CD14-positive monocyte (primary cell): ENCODE results near the gene ACSS1. TPM values are rescaled to one million over a fixed set of nuclear protein-coding genes. Genes with fewer than 3 reads are reported as not detected.

Experiments used
- DNase-seq, 3 donors: peaks; one replicate each; pipeline ENCODE4 v3.0.0-alpha.2; 2011 to 2022
- H2AFZ ChIP-seq: 2 replicates; pipeline ENCODE4 v1.6.0; 2012; ENCODE audit warnings: mild to moderate bottlenecking, low read depth, low read length, inconsistent platforms; ENCODE audit not compliant: insufficient read depth, poor library complexity, severe bottlenecking
- H3K27ac ChIP-seq, 2 donors: 1 replicate in 1 of 2; 2 replicates in 1 of 2; pipeline ENCODE4 v1.5.1; 2012 to 2013; ENCODE audit warnings: low read length in 2 of 2, control low read depth in 1 of 2, inconsistent platforms in 1 of 2, low read depth in 1 of 2, mild to moderate bottlenecking in 1 of 2
- H3K27me3 ChIP-seq, 2 donors: one replicate each; pipeline versions ENCODE4 v1.6.0 to v1.6.1; 2011 to 2013; ENCODE audit warnings: low read length in 2 of 2; ENCODE audit not compliant: control insufficient read depth in 2 of 2, insufficient read depth in 2 of 2
- H3K36me3 ChIP-seq, 2 donors: replicated peaks in 1 of 2; 1 replicate in 1 of 2; 2 replicates in 1 of 2; pipeline versions ENCODE4 v1.5.1 to v1.6.1; 2012 to 2013; ENCODE audit warnings: low read length in 2 of 2, control low read depth in 1 of 2, inconsistent platforms in 1 of 2, mild to moderate bottlenecking in 1 of 2; ENCODE audit not compliant: insufficient read depth in 2 of 2, control insufficient read depth in 1 of 2
- H3K4me1 ChIP-seq, 2 donors: 1 replicate in 1 of 2; 2 replicates in 1 of 2; pipeline versions ENCODE4 v1.5.1 to v1.6.1; 2012 to 2013; ENCODE audit warnings: low read length in 2 of 2, control low read depth in 1 of 2, inconsistent platforms in 1 of 2, mild to moderate bottlenecking in 1 of 2, moderate library complexity in 1 of 2; ENCODE audit not compliant: insufficient read depth in 2 of 2, control insufficient read depth in 1 of 2
- H3K4me2 ChIP-seq: replicated peaks from 2 replicates; pipeline ENCODE3; 2012; ENCODE audit warnings: low read length, moderate library complexity, mild to moderate bottlenecking; ENCODE audit not compliant: poor library complexity, severe bottlenecking; ENCODE audit errors: extremely low read depth
- H3K4me3 ChIP-seq, 3 experiments: fragments of 200-600 bp in 1 of 3; sonication (generic) in 1 of 3; replicated peaks in 1 of 3; 1 replicate in 2 of 3; 2 replicates in 1 of 3; pipeline ENCODE4 v1.5.1; 2011 to 2013; ENCODE audit warnings: low read length in 3 of 3, mild to moderate bottlenecking in 3 of 3, control low read depth in 2 of 3, low read depth in 2 of 3, inconsistent platforms in 1 of 3, moderate library complexity in 1 of 3
- H3K79me2 ChIP-seq: 2 replicates; pipeline ENCODE4 v1.6.0; 2012; ENCODE audit warnings: mild to moderate bottlenecking, control low read depth, inconsistent platforms, low read length, moderate library complexity; ENCODE audit not compliant: insufficient read depth
- H3K9ac ChIP-seq: 2 replicates; pipeline ENCODE4 v1.6.0; 2017; ENCODE audit warnings: low read length, mild to moderate bottlenecking; ENCODE audit not compliant: insufficient read depth, poor library complexity, severe bottlenecking
- H3K9me3 ChIP-seq, 2 donors: replicated peaks in 1 of 2; 1 replicate in 1 of 2; 2 replicates in 1 of 2; pipeline versions ENCODE4 v1.5.1 to v1.6.1; 2012 to 2013; ENCODE audit warnings: low read length in 2 of 2, control low read depth in 1 of 2; ENCODE audit not compliant: control insufficient read depth in 1 of 2, insufficient read depth in 1 of 2
- H4K20me1 ChIP-seq: 2 replicates; pipeline ENCODE4 v1.6.0; 2012; ENCODE audit warnings: mild to moderate bottlenecking, low read length, control low read depth, moderate library complexity; ENCODE audit not compliant: insufficient read depth
- H3K27ac Mint-ChIP-seq, 7 donors: one replicate each; pipeline ENCODE4 v1.8.0; 2020; ENCODE audit warnings: mild to moderate bottlenecking in 7 of 7, mixed read lengths in 7 of 7, moderate library complexity in 6 of 7, inconsistent platforms in 2 of 7
- H3K27me3 Mint-ChIP-seq, 3 donors: one replicate each; pipeline ENCODE4 v1.8.0; 2021 to 2022; ENCODE audit warnings: low read depth in 3 of 3, mild to moderate bottlenecking in 3 of 3, mixed read lengths in 3 of 3, moderate library complexity in 3 of 3, inconsistent platforms in 1 of 3
- H3K36me3 Mint-ChIP-seq, 2 donors: one replicate each; pipeline ENCODE4 v1.8.0; 2020; ENCODE audit warnings: mixed read lengths in 2 of 2, inconsistent platforms in 1 of 2, mild to moderate bottlenecking in 1 of 2
- H3K4me1 Mint-ChIP-seq: one replicate; pipeline ENCODE4 v1.8.0; 2020; ENCODE audit warnings: mild to moderate bottlenecking, mixed read lengths
- H3K4me3 Mint-ChIP-seq, 2 donors: one replicate each; pipeline ENCODE4 v1.8.0; 2020; ENCODE audit warnings: mild to moderate bottlenecking in 2 of 2, mixed read lengths in 2 of 2, moderate library complexity in 1 of 2
- H3K9me3 Mint-ChIP-seq, 7 donors: one replicate each; pipeline ENCODE4 v1.8.0; 2020 to 2022; ENCODE audit warnings: mixed read lengths in 7 of 7, mild to moderate bottlenecking in 6 of 7, moderate library complexity in 6 of 7, inconsistent platforms in 2 of 7
- WGBS: methylation state at CpG from one replicate; pipeline ENCODE4 v1.1.5; 2013; ENCODE audit warnings: missing lambda C conversion rate; ENCODE audit not compliant: insufficient coverage; 5-methylcytosine and 5-hydroxymethylcytosine counted together
- intact Hi-C, 2 donors: fragments of 100-400 bp; cut with micrococcal nuclease; formaldehyde crosslinking; loops; one replicate each; pipeline versions ENCODE4 v1.15.0 to v1.15.1; 2023
- polyA plus RNA-seq, 3 donors: library from polyadenylated mRNA; depleted of rRNA in 1 of 3; unstranded in 2 of 3; stranded (reverse) in 1 of 3; fragments of 300-500 nt in 2 of 3; fragments of >200 nt in 1 of 3; fragmentation: Illumina TruSeq in 2 of 3; gene quantifications; 1 replicate in 2 of 3; 2 replicates in 1 of 3; pipeline ENCODE4 v1.2.3, GENCODE V29; 2012 to 2021
- TF ChIP-seq, protein P1 (sequence below): fragments of 200-600 bp; IDR thresholded peaks from one replicate; pipeline ENCODE4 v1.8.0; 2022; ENCODE audit warnings: antibody characterized with exemption, mild to moderate bottlenecking

Gene ACSS1
- polyA plus RNA-seq, 3 donors: 26.6 to 32.0 (median 27.6) TPM

DNA sequence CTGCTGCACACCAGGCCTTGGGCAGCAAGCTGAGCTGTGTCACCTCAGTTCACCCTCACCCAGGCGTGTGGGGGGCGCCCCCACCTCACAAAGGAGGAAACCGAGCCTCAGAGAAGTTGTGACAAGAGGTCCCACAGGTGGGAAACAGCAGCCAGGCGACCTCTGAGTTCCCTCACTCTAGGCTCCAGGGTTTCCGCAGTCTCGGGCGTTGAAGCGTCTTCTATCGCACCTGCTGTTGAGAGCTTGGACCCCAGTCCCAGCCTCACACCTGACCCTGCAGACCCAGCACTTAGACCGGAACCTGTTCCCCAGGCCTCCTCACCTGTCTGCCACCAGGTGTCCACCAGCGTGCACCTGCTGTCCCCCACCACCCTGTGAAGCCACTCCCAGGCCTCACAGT lies 43.1 kb downstream of the ACSS1 start:
- H3K36me3 Mint-ChIP-seq: peaks cover 68 to 70% of the 10 kb centered on the region in 2 donors

DNA sequence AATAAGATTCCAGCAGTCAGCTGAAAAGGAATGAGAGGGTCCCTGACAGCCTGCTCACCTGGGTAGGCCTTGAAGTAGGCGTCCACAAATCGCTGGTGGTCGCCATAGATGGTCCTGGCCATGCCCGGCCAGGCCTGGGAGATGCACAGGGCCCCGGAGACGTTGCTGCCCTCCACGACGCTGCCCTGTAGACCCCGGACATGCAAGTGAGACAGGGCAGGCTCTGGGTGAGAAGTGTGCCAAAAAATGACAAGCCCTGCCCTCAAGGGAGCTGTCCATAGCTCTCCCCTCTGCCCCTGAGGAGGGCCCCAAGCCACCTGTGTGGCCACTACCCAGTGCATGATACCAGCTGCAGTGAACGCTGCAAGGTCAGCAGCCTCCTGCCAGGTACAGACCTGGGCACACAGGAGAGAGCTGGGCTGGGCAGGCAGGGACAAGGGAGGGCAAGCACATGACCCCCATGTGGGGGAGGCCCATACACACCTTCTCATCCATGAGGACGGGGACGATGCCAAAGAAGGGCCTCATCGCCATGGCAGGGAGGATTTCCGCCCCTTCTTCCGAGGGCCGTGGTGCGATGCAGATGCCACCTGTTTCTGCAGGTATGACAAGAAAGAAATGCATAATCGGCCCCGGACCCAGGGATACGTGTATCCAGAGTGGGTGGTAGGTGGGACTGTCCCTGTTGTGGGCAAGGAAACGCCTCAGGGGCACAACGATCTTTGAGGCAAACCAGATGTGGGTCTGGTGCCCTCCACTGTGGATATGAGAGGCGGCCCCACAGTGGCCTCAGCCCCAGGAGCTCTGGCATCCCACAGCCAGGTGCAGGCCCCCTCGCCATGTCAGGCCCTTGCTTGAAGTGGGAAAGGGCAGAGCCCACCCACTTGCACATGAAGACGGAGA lies 44.2 kb downstream of the ACSS1 start:
- peaks cover 67 to 93% of the 10 kb centered on the region in 2 donors for H3K36me3 ChIP-seq
- Mint-ChIP-seq H3K36me3 (peaks cover 71 to 74% of the 10 kb centered on the region in 2 donors), H3K27ac (no peak overlapping the region), H3K9me3 (no peaks in the 10 kb centered on the region), H3K4me3 (no peak overlapping the region), H3K27me3 (peaks cover 0 to under 1% (median 0%) of the 10 kb centered on the region in 3 donors), H3K4me1 (no peaks in the 10 kb centered on the region)
- H3K27me3 ChIP-seq: no peaks in the 10 kb centered on the region
- H3K79me2 ChIP-seq: no peaks in the 10 kb centered on the region
- WGBS: 98% methylated on average over 24 of the region's 25 CpGs
- H3K27ac ChIP-seq: no peak overlapping the region
- H3K4me3 ChIP-seq: no peak overlapping the region
- H4K20me1 ChIP-seq: no peaks in the 10 kb centered on the region
- intact Hi-C loops: no loop called here
- no peaks in the 10 kb centered on the region for H3K9me3 ChIP-seq
- H3K4me2 ChIP-seq: no peak overlapping the region
- H3K9ac ChIP-seq: no peak overlapping the region
- no peaks in the 10 kb centered on the region for H3K4me1 ChIP-seq
- H2AFZ ChIP-seq: no peak overlapping the region
- TF ChIP-seq, protein P1, sequence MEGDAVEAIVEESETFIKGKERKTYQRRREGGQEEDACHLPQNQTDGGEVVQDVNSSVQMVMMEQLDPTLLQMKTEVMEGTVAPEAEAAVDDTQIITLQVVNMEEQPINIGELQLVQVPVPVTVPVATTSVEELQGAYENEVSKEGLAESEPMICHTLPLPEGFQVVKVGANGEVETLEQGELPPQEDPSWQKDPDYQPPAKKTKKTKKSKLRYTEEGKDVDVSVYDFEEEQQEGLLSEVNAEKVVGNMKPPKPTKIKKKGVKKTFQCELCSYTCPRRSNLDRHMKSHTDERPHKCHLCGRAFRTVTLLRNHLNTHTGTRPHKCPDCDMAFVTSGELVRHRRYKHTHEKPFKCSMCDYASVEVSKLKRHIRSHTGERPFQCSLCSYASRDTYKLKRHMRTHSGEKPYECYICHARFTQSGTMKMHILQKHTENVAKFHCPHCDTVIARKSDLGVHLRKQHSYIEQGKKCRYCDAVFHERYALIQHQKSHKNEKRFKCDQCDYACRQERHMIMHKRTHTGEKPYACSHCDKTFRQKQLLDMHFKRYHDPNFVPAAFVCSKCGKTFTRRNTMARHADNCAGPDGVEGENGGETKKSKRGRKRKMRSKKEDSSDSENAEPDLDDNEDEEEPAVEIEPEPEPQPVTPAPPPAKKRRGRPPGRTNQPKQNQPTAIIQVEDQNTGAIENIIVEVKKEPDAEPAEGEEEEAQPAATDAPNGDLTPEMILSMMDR: no peak
- DNase-seq: no peak

More for the DNA sequence above, 43.1 kb downstream of the ACSS1 start:
- Mint-ChIP-seq H3K4me3 (no peak overlapping the region), H3K9me3 (no peaks in the 10 kb centered on the region), H3K27me3 (peaks cover 0 to 2% (median 0%) of the 10 kb centered on the region in 3 donors), H3K4me1 (no peaks in the 10 kb centered on the region), H3K27ac (peak overlapping the region in 1 of 7 donors; percentile 57)
- Histone ChIP-seq H2AFZ (no peak overlapping the region), H3K4me1 (no peaks in the 10 kb centered on the region), H4K20me1 (no peaks in the 10 kb centered on the region), H3K4me3 (no peak overlapping the region), H3K27me3 (no peaks in the 10 kb centered on the region), H3K9me3 (no peaks in the 10 kb centered on the region), H3K79me2 (no peaks in the 10 kb centered on the region), H3K27ac (no peak overlapping the region), H3K9ac (no peak overlapping the region), H3K36me3 (peaks cover 61 to 93% of the 10 kb centered on the region in 2 donors), H3K4me2 (no peak overlapping the region)
- TF ChIP-seq, protein P1: no peak
- WGBS: 98% methylated on average over 10 of the region's 11 CpGs
- no peak for DNase-seq
- intact Hi-C loops: no loop called here
